ENCODE results near the gene DNAJC12.

The DNAJC12 gene

GRCh38 chr10:67875340-67876238 lies 37.6 kb upstream of the DNAJC12 start:
- DNase-seq (ENCODE audit: low read depth), result no peak
- no peak overlapping the region for H3K4me3 ChIP-seq (ENCODE audit: control insufficient read depth, low read depth, low read length)
- no peak for TF ChIP-seq CTCF (IDR thresholded peaks at IDR 0.05; ENCODE audit: control insufficient read depth, insufficient read depth, low read depth, low read length, missing control alignments)

GRCh38 chr10:67869996-67870395 lies 32.0 kb upstream of the DNAJC12 start:
- no peak for DNase-seq (ENCODE audit: low read depth)
- no peak for TF ChIP-seq CTCF (IDR thresholded peaks at IDR 0.05; ENCODE audit: control insufficient read depth, insufficient read depth, low read depth, low read length, missing control alignments)
- no peak overlapping the region for H3K4me3 ChIP-seq (ENCODE audit: control insufficient read depth, low read depth, low read length)

DNA sequence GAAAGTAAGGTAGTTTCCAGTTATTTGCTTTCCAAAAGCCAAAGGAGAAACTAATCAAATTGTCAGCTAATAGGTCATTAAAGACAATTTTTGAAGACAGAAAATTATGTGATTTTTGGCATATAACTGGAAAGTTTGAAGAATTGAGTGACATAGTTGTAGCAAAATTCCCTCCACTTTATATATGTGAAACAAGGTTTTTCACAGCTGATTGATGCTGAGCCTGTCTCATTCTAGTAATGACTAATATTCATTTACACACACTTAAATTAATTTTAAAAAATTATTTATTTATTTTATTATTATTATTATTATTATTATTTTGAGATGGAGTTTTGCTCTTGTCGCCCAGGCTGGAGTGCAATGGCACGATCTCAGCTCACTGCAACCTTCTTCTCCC lies 30.1 kb upstream of the DNAJC12 start:
- no peak for TF ChIP-seq CTCF (IDR thresholded peaks at IDR 0.05; ENCODE audit: control insufficient read depth, insufficient read depth, low read depth, low read length, missing control alignments)
- DNase-seq (ENCODE audit: low read depth), result no peak
- no peak overlapping the region for H3K4me3 ChIP-seq (ENCODE audit: control insufficient read depth, low read depth, low read length)

DNA sequence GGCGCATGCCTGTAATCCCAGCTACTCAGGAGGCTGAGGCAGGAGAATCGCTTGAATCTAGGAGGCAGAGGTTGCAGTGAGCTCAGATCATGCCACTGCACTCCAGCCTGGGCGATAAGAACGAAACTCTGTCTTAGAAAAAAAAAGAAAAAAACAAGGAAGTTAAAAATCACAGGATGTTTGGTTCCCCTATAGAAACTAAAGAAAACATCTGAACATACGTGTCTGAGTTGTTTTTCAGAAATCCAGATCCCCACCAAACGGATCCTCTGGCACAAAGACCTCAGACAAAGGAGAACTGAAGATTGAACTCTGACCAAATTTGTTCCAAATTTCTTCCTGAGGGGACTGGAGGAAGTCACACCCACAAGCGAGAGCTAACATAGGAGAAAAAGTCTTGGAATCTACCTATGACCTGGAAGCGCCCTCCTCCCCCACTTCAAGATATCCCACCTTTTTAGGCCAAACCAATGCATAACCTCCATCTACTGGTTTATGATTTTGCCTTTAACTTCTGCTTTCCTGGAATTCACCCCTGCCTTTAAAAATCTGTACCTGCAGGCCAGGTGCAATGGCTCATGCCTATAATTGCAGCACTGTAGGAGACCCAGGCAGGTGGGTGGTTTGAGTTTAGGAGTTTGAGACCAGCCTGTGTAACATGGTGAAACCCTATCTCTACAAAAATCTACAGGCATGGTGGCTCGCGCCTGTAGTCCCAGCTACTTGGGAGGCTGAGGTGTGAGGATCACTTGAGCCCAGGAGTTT lies 26.8 kb upstream of the DNAJC12 start:
- H3K4me3 ChIP-seq (ENCODE audit: control insufficient read depth, low read depth, low read length), result no peak overlapping the region
- no peak for DNase-seq (ENCODE audit: low read depth)

GRCh38 chr10:67863094-67863493 lies 25.1 kb upstream of the DNAJC12 start:
- DNase-seq (ENCODE audit: low read depth), result no peak
- H3K4me3 ChIP-seq (ENCODE audit: control insufficient read depth, low read depth, low read length), result no peak overlapping the region
- TF ChIP-seq CTCF (IDR thresholded peaks at IDR 0.05; ENCODE audit: control insufficient read depth, insufficient read depth, low read depth, low read length, missing control alignments), result no peak

More for the DNA sequence above, 26.8 kb upstream of the DNAJC12 start:
- TF ChIP-seq CTCF (IDR thresholded peaks at IDR 0.05; ENCODE audit: control insufficient read depth, insufficient read depth, low read depth, low read length, missing control alignments), result no peak

GRCh38 chr10:67861750-67862432 lies 23.9 kb upstream of the DNAJC12 start:
- H3K4me3 ChIP-seq (ENCODE audit: control insufficient read depth, low read depth, low read length), result no peak overlapping the region
- DNase-seq (ENCODE audit: low read depth), result no peak
- no peak for TF ChIP-seq CTCF (IDR thresholded peaks at IDR 0.05; ENCODE audit: control insufficient read depth, insufficient read depth, low read depth, low read length, missing control alignments)
